GM18951 (cell line): Measurements from ENCODE around the gene IL18R1.

Experiments used
- POLR2A ChIP-seq: IDR thresholded peaks from 4 replicates; pipeline ENCODE4 v1.6.1; 2011; ENCODE audit warnings: mild to moderate bottlenecking; ENCODE audit not compliant: insufficient read length, insufficient read depth; ENCODE audit errors: extremely low read depth
- in situ Hi-C: fragments of 300-500 bp; cut with MboI; formaldehyde crosslinking; loops from one replicate; pipeline ENCODE4 v1.12.0; 2022; ENCODE audit warnings: low sequenced_read_pairs, mixed read lengths, inconsistent platforms; ENCODE audit not compliant: unreplicated experiment

The IL18R1 gene

GRCh38 chr2:102336502-102336945, 19.1 kb upstream of the IL18R1 start:
- in situ Hi-C loops, result no loop called here
- no peak for TF ChIP-seq POLR2A

DNA sequence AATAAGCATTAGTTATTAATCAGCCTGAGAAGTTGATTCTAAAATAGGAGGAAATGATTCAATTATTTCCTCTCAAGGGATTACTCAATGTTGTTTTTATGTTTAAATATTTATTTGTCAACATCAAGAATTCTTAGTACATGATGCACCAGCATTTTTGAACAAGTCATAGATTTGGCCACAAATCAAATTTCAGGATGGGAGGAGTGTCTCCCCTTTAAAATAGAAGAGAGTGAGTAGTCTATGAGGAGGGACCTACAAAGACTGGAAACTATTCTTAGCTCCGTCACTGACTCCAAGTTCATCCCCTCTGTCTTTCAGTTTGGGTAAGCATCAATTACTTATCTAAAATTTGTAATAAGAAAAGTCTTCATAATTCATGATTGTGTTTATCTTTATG, 18.6 kb upstream of the IL18R1 start:
- in situ Hi-C loops, result no loop called here
- TF ChIP-seq POLR2A, result no peak

- no peak for TF ChIP-seq POLR2A
- in situ Hi-C loops, result no loop called here
These were observed 17.9 kb upstream of the IL18R1 start for GRCh38 chr2:102337481-102338386.

GRCh38 chr2:102340778-102341177, 14.8 kb upstream of the IL18R1 start:
- no peak for TF ChIP-seq POLR2A
- in situ Hi-C loops, result no loop called here

- no peak for TF ChIP-seq POLR2A
- in situ Hi-C loops, result no loop called here
These were observed 12.7 kb upstream of the IL18R1 start for GRCh38 chr2:102342888-102343287.

DNA sequence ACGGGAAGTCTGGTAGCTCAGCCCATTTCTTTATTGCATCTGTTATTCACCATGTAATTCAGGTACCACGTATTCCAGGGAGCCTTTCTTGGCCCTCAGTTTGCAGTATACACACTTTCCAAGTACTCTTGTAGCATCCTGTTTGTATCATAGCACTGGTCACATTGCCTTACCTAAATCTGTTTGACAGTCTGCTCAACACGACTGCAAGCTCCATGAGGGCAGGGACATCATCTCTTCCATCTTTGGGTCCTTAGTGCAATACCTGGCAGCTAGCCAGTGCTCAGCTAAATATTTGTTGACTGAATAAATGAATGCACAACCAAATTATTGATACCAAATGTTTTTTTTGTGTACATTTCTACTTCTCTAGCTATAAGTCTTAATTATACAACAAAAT, 11.2 kb upstream of the IL18R1 start:
- in situ Hi-C loops, result no loop called here
- TF ChIP-seq POLR2A, result no peak

- in situ Hi-C loops, result no loop called here
These were observed 10.2 kb upstream of the IL18R1 start for GRCh38 chr2:102345329-102345920.

GRCh38 chr2:102346381-102347130, 9.0 kb upstream of the IL18R1 start:
- no peak for TF ChIP-seq POLR2A
- in situ Hi-C loops, result no loop called here

More at GRCh38 chr2:102345329-102345920, 10.2 kb upstream of the IL18R1 start:
- TF ChIP-seq POLR2A, result no peak

- TF ChIP-seq POLR2A, result no peak
- in situ Hi-C loops, result no loop called here
These were observed 5.3 kb upstream of the IL18R1 start for GRCh38 chr2:102350137-102350793.

DNA sequence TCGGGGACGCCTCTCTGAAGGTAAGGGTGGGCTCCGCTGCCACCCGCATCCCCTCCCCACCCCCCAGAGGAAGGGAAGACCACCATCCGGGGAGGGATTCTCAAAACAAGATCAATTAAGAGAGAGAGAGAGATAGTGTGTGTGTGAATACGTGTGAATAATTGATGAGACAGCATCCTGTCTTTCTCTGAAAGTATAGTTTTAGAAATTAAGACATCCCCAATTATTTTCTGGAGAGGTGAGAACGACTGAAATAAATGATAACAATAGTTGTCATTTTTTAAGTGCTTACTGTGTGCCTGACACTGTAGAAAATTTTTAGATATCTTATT, 751 bp downstream of the IL18R1 start:
- in situ Hi-C loops, result no loop called here
- TF ChIP-seq POLR2A, result no peak

- TF ChIP-seq POLR2A, result no peak
- in situ Hi-C loops, result no loop called here
These were observed 1.1 kb downstream of the IL18R1 start for GRCh38 chr2:102356741-102357140.

DNA sequence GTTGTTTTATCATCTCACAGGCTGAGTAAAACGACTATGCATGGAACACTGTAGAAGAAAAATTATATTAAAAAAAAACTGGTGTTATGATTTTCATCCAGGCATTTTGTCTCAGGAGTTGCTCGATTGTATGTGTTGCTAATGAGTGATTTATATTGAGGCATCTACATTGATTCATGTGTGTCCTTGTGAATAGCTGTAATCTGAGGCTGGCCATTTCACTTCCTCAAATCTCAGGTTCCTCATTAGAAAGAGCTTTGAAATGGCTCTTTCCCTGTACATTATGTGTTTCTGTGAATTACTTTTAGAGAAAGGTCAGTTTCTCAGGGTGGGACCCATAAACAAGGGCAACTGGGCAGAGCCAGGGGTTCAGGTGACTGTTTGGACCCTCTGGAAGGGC, 2.3 kb downstream of the IL18R1 start:
- no peak for TF ChIP-seq POLR2A
- in situ Hi-C loops, result no loop called here

DNA sequence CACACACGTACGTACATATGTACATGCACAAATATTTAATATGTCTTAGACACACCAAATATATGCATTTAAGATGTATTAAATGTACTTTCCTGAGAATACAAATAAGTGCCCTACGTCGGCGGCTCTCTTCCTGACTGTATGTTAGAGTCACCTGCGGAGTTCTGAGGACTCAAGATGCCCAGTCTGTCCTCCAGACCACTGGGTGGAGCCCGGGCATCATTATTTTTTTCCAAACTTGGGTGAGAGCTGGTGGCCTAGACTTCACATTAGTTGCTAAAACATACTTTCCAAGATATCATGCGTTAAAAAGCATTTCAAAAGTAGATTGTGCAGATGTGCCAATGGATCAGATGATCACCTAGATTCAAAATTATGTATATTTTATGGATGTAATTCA, 2.9 kb downstream of the IL18R1 start:
- TF ChIP-seq POLR2A, result no peak
- in situ Hi-C loops, result no loop called here
